GM23248 (cell line): ENCODE measurements around the gene KDELR3. TPM values are rescaled to one million over a fixed set of nuclear protein-coding genes. Genes with fewer than 3 reads are reported as not detected.

Experiments
- DNase-seq: peaks from one replicate; pipeline ENCODE4 v3.0.0-alpha.2; 2015
- H2AFZ ChIP-seq: fragments of 200-600 bp; sonication (generic); 2 replicates; pipeline ENCODE4 v1.6.1; 2016; ENCODE audit warnings: antibody characterized with exemption
- H3F3A ChIP-seq: fragments of 200-600 bp; sonication (generic); 2 replicates; pipeline ENCODE4 v1.6.1; 2016; ENCODE audit warnings: mild to moderate bottlenecking, antibody characterized with exemption, mixed run types; ENCODE audit not compliant: insufficient read depth
- H3K27ac ChIP-seq: fragments of 200-600 bp; sonication (generic); 2 replicates; pipeline ENCODE4 v1.5.1; 2016; ENCODE audit warnings: mild to moderate bottlenecking
- H3K27me3 ChIP-seq: fragments of 200-600 bp; sonication (generic); replicated peaks from 2 replicates; pipeline ENCODE4 v1.6.1; 2016; ENCODE audit warnings: mild to moderate bottlenecking; ENCODE audit not compliant: insufficient read depth
- H3K36me3 ChIP-seq: fragments of 200-600 bp; sonication (generic); 2 replicates; pipeline ENCODE4 v1.6.1; 2016; ENCODE audit warnings: low read depth, mild to moderate bottlenecking
- H3K4me1 ChIP-seq: fragments of 200-600 bp; sonication (generic); 2 replicates; pipeline ENCODE4 v1.6.1; 2016; ENCODE audit warnings: mild to moderate bottlenecking; ENCODE audit not compliant: insufficient read depth
- H3K4me2 ChIP-seq: fragments of 200-600 bp; sonication (generic); one replicate; pipeline ENCODE4 v1.6.1; 2016; ENCODE audit warnings: mild to moderate bottlenecking; ENCODE audit not compliant: unreplicated experiment
- H3K4me3 ChIP-seq: fragments of 200-600 bp; sonication (generic); 2 replicates; pipeline ENCODE4 v1.5.1; 2016; ENCODE audit warnings: mild to moderate bottlenecking
- H3K79me2 ChIP-seq: fragments of 200-600 bp; sonication (generic); 2 replicates; pipeline ENCODE4 v1.6.1; 2016; ENCODE audit warnings: mild to moderate bottlenecking; ENCODE audit not compliant: insufficient read depth
- H3K9ac ChIP-seq: fragments of 200-600 bp; sonication (generic); 2 replicates; pipeline ENCODE4 v1.6.1; 2016; ENCODE audit warnings: mild to moderate bottlenecking
- H3K9me2 ChIP-seq: fragments of 200-600 bp; sonication (generic); 2 replicates; pipeline ENCODE4 v1.6.1; 2016; ENCODE audit warnings: mixed run types, mild to moderate bottlenecking, moderate library complexity; ENCODE audit not compliant: insufficient read depth
- H3K9me3 ChIP-seq: fragments of 200-600 bp; sonication (generic); one replicate; pipeline ENCODE4 v1.6.1; 2017; ENCODE audit warnings: low read depth
- H4K20me1 ChIP-seq: fragments of 200-600 bp; sonication (generic); 2 replicates; pipeline ENCODE4 v1.6.0; 2016; ENCODE audit not compliant: insufficient read depth
- EZH2 ChIP-seq: fragments of 200-600 bp; sonication (generic); IDR thresholded peaks from 2 replicates; pipeline ENCODE4 v1.6.1; 2018; ENCODE audit warnings: antibody characterized with exemption, mild to moderate bottlenecking; ENCODE audit not compliant: insufficient read depth, poor library complexity, severe bottlenecking
- EZH2phosphoT487 ChIP-seq: fragments of 200-600 bp; sonication (generic); IDR thresholded peaks from 2 replicates; pipeline ENCODE4 v1.6.1; 2018; ENCODE audit warnings: antibody characterized with exemption, moderate library complexity, mild to moderate bottlenecking, low read depth; ENCODE audit not compliant: insufficient read depth
- whole genome bisulfite sequencing, 2 experiments: methylation state at CpG; one replicate each; pipeline ENCODE4 v1.1.6; 2015 to 2017; ENCODE audit warnings: low lambda C conversion rate in 2 of 2, low coverage in 1 of 2; ENCODE audit errors: missing lambda C conversion rate in 2 of 2; 5-methylcytosine and 5-hydroxymethylcytosine counted together
- in situ Hi-C: fragments of 300-500 bp; cut with MboI; formaldehyde crosslinking; loops from 2 replicates; pipeline ENCODE4 v1.15.0; 2020
- polyA plus RNA-seq: library from polyadenylated mRNA; unstranded; fragments of >200 nt; fragmentation: Nextera tagmentation; extraction: Ambion mirVana; gene quantifications from 2 replicates; pipeline ENCODE4 v1.2.1, GENCODE V29; 2016
- total RNA-seq: library from RNA; depleted of rRNA; stranded (reverse); fragments of >200 nt; shearing (Covaris generic); gene quantifications from 2 replicates; pipeline ENCODE4 v1.2.3, GENCODE V29; 2014

Gene KDELR3
- total and polyA plus RNA-seq, 2 experiments from 2014 or later: 191 to 326 TPM

DNA sequence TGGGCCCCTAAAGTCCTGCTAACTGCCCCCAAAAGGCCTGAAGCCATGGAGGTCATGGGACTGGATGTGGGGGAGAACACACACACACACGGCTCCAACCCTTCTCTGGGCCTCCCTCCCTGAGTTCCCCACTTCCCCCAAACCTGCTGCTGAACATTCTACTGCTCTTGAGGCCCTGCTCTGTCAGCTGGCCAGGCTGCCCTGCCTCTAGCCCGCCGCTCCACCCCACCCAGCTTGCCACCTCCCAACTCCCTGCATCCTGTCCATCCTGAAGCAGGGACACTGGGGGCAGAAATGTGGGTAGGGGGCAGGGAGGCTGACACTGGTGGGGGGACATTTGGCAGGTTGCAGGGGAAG lies 13.9 kb upstream of the KDELR3 start:
- Histone ChIP-seq H3K27me3 (peaks cover 58% of the 10 kb centered on the region), H3K9ac (no peak overlapping the region), H3K9me2 (no peaks in the 10 kb centered on the region), H4K20me1 (no peaks in the 10 kb centered on the region), H3K9me3 (no peaks in the 10 kb centered on the region), H3K4me3 (no peak overlapping the region), H3K36me3 (no peaks in the 10 kb centered on the region), H3K27ac (no peak overlapping the region), H3K79me2 (no peaks in the 10 kb centered on the region), H3K4me2 (no peak overlapping the region), H2AFZ (no peak overlapping the region), H3F3A (no peaks in the 10 kb centered on the region), H3K4me1 (no peaks in the 10 kb centered on the region)
- DNase-seq: no peak
- WGBS, 2 experiments: 90 to 98% methylated on average over 3 of the region's 3 CpGs
- in situ Hi-C loops: no loop called here
- TF ChIP-seq EZH2 (no peak), EZH2phosphoT487 (no peak)

DNA sequence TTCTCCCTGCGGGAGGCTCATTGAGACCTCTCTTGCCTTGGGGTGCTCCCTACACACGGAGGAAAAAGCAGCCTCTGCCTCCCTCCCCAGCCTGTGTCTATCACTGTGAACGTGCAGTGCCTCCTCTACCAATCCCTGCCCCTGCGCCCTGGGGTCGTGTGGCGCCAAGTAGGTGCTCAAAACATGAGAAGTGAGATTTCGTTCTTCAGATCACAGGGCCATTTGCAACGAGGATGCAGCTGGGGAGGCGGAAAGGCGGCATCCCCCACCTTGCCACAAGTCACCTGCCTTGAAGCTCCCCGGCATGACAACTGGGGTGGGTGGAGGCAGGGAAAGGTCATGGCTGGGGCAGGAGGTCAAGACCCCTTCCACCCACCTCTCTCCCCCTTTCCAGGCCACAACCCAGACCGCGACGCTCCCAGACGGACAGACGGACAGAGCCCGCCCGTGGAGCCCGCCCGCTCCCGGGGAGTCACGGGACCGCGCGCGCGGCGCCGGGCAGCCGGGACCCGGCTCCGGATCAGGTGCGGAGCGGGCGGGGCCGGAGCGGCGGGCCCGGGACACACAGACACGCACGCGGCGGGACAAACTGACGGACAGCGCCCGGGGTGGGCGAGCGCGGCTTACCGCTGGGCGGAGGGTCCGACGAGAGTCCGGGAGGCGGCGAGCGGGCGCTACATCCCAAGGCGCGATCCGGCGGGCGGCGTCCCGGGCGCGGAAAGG lies 13.4 kb upstream of the KDELR3 start:
- Histone ChIP-seq H3K27me3 (peaks cover 59% of the 10 kb centered on the region), H3K9me3 (no peaks in the 10 kb centered on the region), H3K27ac (no peak overlapping the region), H2AFZ (no peak overlapping the region), H3K36me3 (no peaks in the 10 kb centered on the region), H3K4me3 (no peak overlapping the region), H3K4me1 (no peaks in the 10 kb centered on the region), H3K9ac (no peak overlapping the region), H3K79me2 (no peaks in the 10 kb centered on the region), H4K20me1 (no peaks in the 10 kb centered on the region), H3K4me2 (no peak overlapping the region), H3K9me2 (no peaks in the 10 kb centered on the region), H3F3A (no peaks in the 10 kb centered on the region)
- in situ Hi-C loops: no loop called here
- 0 out of 2 replicates have a peak, but pooled peaks have one; percentile 56 for TF ChIP-seq EZH2phosphoT487
- peak; percentile 37 for TF ChIP-seq EZH2
- peak; percentile 17 for DNase-seq
- WGBS, 2 experiments: 22 to 24% methylated on average over 32 to 37 of the region's 67 CpGs

DNA sequence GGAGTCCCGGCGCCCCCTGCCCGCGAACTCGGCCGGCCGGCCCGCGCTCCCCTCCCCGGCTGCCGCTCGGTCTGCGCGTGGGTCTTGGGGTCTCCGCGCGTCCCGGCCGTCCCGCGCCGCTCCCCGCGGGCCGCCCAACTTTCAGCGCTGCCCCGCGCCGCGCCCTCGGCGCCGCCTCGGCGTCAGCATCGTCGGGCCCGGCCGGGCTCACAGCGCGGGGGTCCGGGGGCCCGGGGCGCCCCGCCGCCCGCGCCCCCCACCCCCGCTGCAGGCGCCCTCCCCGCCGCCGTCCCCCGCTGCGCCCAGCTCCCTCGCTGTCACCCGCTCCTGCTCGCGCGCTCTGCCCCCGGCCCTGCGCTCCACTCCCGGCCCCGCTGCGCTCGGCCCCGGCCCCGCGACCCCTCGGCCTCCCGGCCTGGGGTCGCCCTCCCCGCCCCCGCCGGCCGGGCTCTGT lies 12.8 kb upstream of the KDELR3 start, which contains the start of gene KCNJ4:
Gene KCNJ4 (minus strand): TSS at position 124 of the 454 bp plus-strand sequence. CDS start 27,067 bp downstream, outside the sequence.
- in situ Hi-C loops: no loop called here

DNA sequence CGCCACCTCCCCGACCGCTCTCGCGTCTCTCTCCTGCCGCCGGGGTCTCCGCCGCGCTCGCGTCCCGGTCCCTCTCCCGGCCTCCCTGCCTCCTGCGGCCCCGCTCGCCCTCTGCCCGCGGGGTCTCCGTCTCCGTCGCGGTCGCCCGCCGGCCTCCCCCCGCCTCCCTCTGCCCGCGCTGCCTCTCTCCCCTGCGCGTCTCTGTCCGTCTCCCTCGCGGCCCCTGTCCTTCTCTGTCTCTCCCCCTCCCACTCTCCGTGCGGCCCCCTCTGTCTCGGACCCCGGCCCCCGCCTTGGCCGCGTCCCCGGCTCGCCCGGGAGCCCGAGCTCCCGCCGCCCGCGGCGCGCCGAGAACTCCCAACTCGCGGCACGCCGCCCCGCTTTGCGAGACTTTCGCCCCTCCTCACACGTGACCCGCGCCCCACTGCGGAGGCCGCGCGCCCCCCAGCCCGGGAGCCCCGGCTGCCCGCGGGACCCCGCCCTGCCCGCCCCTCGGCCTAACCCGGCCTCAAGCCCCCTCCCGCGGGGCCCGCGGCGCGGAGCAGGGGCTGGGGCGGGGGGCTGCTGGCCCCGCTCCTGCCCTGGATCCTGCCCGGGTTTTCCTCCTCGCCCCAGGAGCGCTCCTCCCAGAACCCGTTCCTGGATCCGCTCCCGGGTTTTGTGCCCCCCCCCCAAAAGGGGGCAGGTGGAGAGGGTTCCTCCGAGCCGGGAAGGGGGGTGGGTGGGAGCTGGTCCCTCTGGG lies 12.2 kb upstream of the KDELR3 start:
- in situ Hi-C loops: no loop called here
- Histone ChIP-seq H3K9ac (no peak overlapping the region), H2AFZ (peak overlapping the region; percentile 45; the same call in 1 of the 2 replicates), H3K4me2 (peak overlapping the region; percentile 28), H3K9me3 (no peaks in the 10 kb centered on the region), H3F3A (no peaks in the 10 kb centered on the region), H3K9me2 (no peaks in the 10 kb centered on the region), H3K27me3 (peaks cover 66% of the 10 kb centered on the region), H3K36me3 (no peaks in the 10 kb centered on the region), H3K4me1 (no peaks in the 10 kb centered on the region), H3K79me2 (no peaks in the 10 kb centered on the region), H3K27ac (no peak overlapping the region), H3K4me3 (peak overlapping the region; percentile 42; the same call in 1 of the 2 replicates), H4K20me1 (no peaks in the 10 kb centered on the region)
- WGBS, 2 experiments: 0 to 3% methylated on average over 2 to 85 of the region's 90 CpGs
- peak; percentile 94 for TF ChIP-seq EZH2
- no peak for TF ChIP-seq EZH2phosphoT487
- no peak for DNase-seq

More for the DNA sequence above, 12.8 kb upstream of the KDELR3 start, which contains the start of gene KCNJ4:
- Histone ChIP-seq H3F3A (no peaks in the 10 kb centered on the region), H2AFZ (peak within 1 kb of the TSS; percentile 45; the same call in 1 of the 2 replicates), H3K4me3 (peak within 1 kb of the TSS; percentile 42; the same call in 1 of the 2 replicates), H3K27ac (no peak within 1 kb of the TSS), H3K4me2 (peak within 1 kb of the TSS; percentile 28), H4K20me1 (no peaks in the 10 kb centered on the region), H3K79me2 (no peaks in the 10 kb centered on the region), H3K9ac (no peak within 1 kb of the TSS), H3K9me2 (no peaks in the 10 kb centered on the region), H3K36me3 (no peaks in the 10 kb centered on the region), H3K27me3 (peaks cover 60% of the 10 kb centered on the region), H3K9me3 (no peaks in the 10 kb centered on the region), H3K4me1 (no peaks in the 10 kb centered on the region)
- TF ChIP-seq EZH2phosphoT487: no peak
- TF ChIP-seq EZH2: no peak
- WGBS, 2 experiments: 2 to 3% methylated on average over 12 to 58 of the region's 76 CpGs
- DNase-seq: no peak
